Neuronal stem cell (in vitro differentiated cells): Measurements from ENCODE around the gene PRR14L.
A peak's percentile ranks its signal among the peaks of the same experiment; 100 is the strongest.
"Not testable (repeated sequence)": the region's sequence is repeated elsewhere in the genome, so short reads cannot be mapped to it uniquely, and the experiment has no call there.

Experiments used
- DNase-seq: peaks from one replicate; pipeline ENCODE4 v3.0.0-alpha.2; 2013; ENCODE audit warnings: low spot score
- H2AFZ ChIP-seq: one replicate; pipeline ENCODE4 v1.6.1; 2013; ENCODE audit warnings: mild to moderate bottlenecking, low read length, inconsistent platforms
- H2AK5ac ChIP-seq: 2 replicates; pipeline ENCODE4 v1.6.1; 2013; ENCODE audit warnings: low read depth, mild to moderate bottlenecking, inconsistent platforms, low read length, moderate library complexity, mixed read lengths
- H2BK120ac ChIP-seq: 2 replicates; pipeline ENCODE4 v1.6.1; 2013; ENCODE audit warnings: low read depth, mild to moderate bottlenecking, inconsistent platforms, low read length, moderate library complexity, mixed read lengths
- H2BK12ac ChIP-seq: one replicate; pipeline ENCODE4 v1.6.1; 2013; ENCODE audit warnings: low read length, inconsistent platforms
- H2BK15ac ChIP-seq: 2 replicates; pipeline ENCODE4 v1.6.1; 2013; ENCODE audit warnings: mild to moderate bottlenecking, low read length, inconsistent platforms, mixed read lengths
- H2BK5ac ChIP-seq: one replicate; pipeline ENCODE4 v1.6.1; 2013; ENCODE audit warnings: inconsistent platforms, mild to moderate bottlenecking, low read length, moderate library complexity
- H3K14ac ChIP-seq: one replicate; pipeline ENCODE4 v1.6.1; 2013; ENCODE audit warnings: low read length, inconsistent platforms
- H3K18ac ChIP-seq: 2 replicates; pipeline ENCODE4 v1.6.1; 2013; ENCODE audit warnings: low read length, inconsistent platforms
- H3K23ac ChIP-seq: 2 replicates; pipeline ENCODE4 v1.6.1; 2013; ENCODE audit warnings: low read depth, mild to moderate bottlenecking, mixed read lengths, low read length, inconsistent platforms; ENCODE audit not compliant: poor library complexity
- H3K27ac ChIP-seq: replicated peaks from 3 replicates; pipeline ENCODE4 v1.5.1; 2013; ENCODE audit warnings: low read length, inconsistent platforms
- H3K27me3 ChIP-seq, 3 experiments: 2 replicates each; pipeline ENCODE4 v1.6.1; 2013; ENCODE audit warnings: low read length in 3 of 3, mild to moderate bottlenecking in 2 of 3, inconsistent platforms in 1 of 3, low read depth in 1 of 3, mixed read lengths in 1 of 3, moderate library complexity in 1 of 3; ENCODE audit not compliant: control insufficient read depth in 3 of 3, insufficient read depth in 3 of 3
- H3K36me3 ChIP-seq, 2 donors: replicated peaks in 1 of 2; 2 replicates each; pipeline ENCODE4 v1.6.1; 2013; ENCODE audit warnings: low read length in 2 of 2; ENCODE audit not compliant: control insufficient read depth in 2 of 2, insufficient read depth in 2 of 2
- H3K4ac ChIP-seq: 2 replicates; pipeline ENCODE4 v1.6.1; 2013; ENCODE audit warnings: inconsistent platforms, mild to moderate bottlenecking, low read length, moderate library complexity
- H3K4me1 ChIP-seq, 2 donors: 1 replicate in 1 of 2; 2 replicates in 1 of 2; pipeline ENCODE4 v1.6.1; 2013; ENCODE audit warnings: low read length in 2 of 2, low read depth in 1 of 2; ENCODE audit not compliant: control insufficient read depth in 2 of 2, insufficient read depth in 1 of 2
- H3K4me2 ChIP-seq: one replicate; pipeline ENCODE4 v1.6.1; 2013; ENCODE audit warnings: mild to moderate bottlenecking, low read length, inconsistent platforms; ENCODE audit not compliant: insufficient read depth, poor library complexity, severe bottlenecking
- H3K4me3 ChIP-seq, 2 donors: 2 replicates each; pipeline ENCODE4 v1.5.1; 2013; ENCODE audit warnings: low read length in 2 of 2, mild to moderate bottlenecking in 2 of 2, inconsistent platforms in 1 of 2, moderate library complexity in 1 of 2
- H3K79me1 ChIP-seq: one replicate; pipeline ENCODE4 v1.6.1; 2013; ENCODE audit warnings: low read depth, mild to moderate bottlenecking, inconsistent platforms, low read length, moderate library complexity
- H3K9ac ChIP-seq: one replicate; pipeline ENCODE4 v1.6.1; 2013; ENCODE audit warnings: mild to moderate bottlenecking, low read depth, low read length, inconsistent platforms; ENCODE audit not compliant: poor library complexity
- H3K9me3 ChIP-seq, 2 donors: replicated peaks in 1 of 2; 2 replicates each; pipeline versions ENCODE3 to v1.6.1; 2013; ENCODE audit warnings: low read length in 2 of 2, mild to moderate bottlenecking in 2 of 2, inconsistent platforms in 1 of 2, low read depth in 1 of 2, mixed read lengths in 1 of 2, moderate library complexity in 1 of 2; ENCODE audit not compliant: control insufficient read depth in 2 of 2, insufficient read depth in 1 of 2
- H4K8ac ChIP-seq: one replicate; pipeline ENCODE4 v1.6.1; 2013; ENCODE audit warnings: low read depth, mild to moderate bottlenecking, inconsistent platforms, low read length, moderate library complexity
- H4K91ac ChIP-seq: one replicate; pipeline ENCODE4 v1.6.1; 2013; ENCODE audit warnings: low read length, low read depth, mild to moderate bottlenecking, inconsistent platforms; ENCODE audit not compliant: poor library complexity
- WGBS, 2 donors: extraction: QIAGEN DNeasy Blood & Tissue Kit; methylation state at CpG; one replicate each; pipeline ENCODE4 v1.1.7; 2013; ENCODE audit warnings: missing lambda C conversion rate in 2 of 2, mixed read lengths in 1 of 2; ENCODE audit not compliant: insufficient read length in 2 of 2, insufficient replicate concordance in 1 of 2; ENCODE audit errors: extremely low coverage in 2 of 2; 5-methylcytosine and 5-hydroxymethylcytosine counted together

The PRR14L gene

DNA sequence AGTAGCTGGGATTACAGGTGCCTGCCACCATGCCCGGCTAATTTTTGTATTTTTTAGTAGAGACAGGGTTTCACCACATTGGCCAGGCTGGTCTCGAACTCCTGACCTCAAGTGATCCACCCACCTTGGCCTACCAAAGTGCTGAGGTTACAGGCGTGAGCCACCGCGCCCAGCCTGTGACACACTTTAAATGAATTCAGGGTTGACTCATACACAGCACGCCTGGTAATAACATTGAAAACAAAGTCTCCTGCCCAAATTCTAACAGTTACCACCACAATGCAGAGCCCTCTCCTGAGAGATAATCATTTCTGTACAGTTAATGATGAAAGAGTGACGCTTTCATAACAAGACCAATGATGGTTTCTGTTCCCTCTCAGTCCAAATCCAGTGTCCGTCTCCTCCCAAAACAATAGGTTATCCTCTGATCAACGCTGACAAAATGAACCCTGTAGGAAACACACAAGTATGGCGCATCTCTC lies 89.0 kb downstream of the PRR14L start:
- H3K23ac ChIP-seq, H3K9me3 ChIP-seq, H3K36me3 ChIP-seq, H3K4me1 ChIP-seq, H3K9ac ChIP-seq, H2BK15ac ChIP-seq, H2BK5ac ChIP-seq, DNase-seq, H2BK12ac ChIP-seq, H3K79me1 ChIP-seq, H2BK120ac ChIP-seq, H4K91ac ChIP-seq, H3K27ac ChIP-seq, H3K4ac ChIP-seq, H3K27me3 ChIP-seq, H4K8ac ChIP-seq, H3K18ac ChIP-seq, H2AK5ac ChIP-seq, H3K14ac ChIP-seq, H2AFZ ChIP-seq: not testable (repeated sequence)
- no CpG with 5 or more reads among the region's 10 CpGs for WGBS, 2 donors
- peak overlapping the region in 1 of 2 donors; percentile 67 for H3K4me3 ChIP-seq
- peak overlapping the region; percentile 70 for H3K4me2 ChIP-seq

DNA sequence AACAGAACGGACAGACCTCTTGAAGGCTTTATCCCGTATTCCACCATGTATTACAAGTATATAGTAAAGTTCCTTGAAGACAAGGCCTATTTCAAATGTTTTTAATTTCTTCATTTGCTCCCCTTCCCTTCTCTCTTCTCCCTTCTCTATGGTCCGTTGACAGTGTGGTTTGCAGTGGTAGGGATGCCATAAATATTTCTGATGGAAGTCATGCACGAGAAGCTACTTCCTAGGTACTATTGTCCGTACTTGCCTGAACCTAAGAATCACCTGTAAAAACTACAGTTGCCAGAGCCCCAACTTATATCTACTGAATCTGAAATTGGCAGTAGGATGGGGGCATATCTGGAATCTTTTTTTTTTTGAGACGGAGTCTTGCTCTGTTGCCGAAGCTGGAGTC lies 90.7 kb downstream of the PRR14L start:
- no peak overlapping the region for H3K4ac ChIP-seq
- no peak overlapping the region for H3K4me2 ChIP-seq
- H3K9me3 ChIP-seq = no peaks in the 10 kb centered on the region
- H3K4me1 ChIP-seq = peaks cover 2 to 4% of the 10 kb centered on the region in 2 donors
- no peak overlapping the region for H3K9ac ChIP-seq
- no peak overlapping the region for H3K27ac ChIP-seq
- no peak overlapping the region for H3K14ac ChIP-seq
- H3K36me3 ChIP-seq = no peaks in the 10 kb centered on the region
- H2AK5ac ChIP-seq = no peak overlapping the region
- H3K23ac ChIP-seq = no peak overlapping the region
- H2BK5ac ChIP-seq = no peak overlapping the region
- no peak for DNase-seq
- H3K79me1 ChIP-seq = peaks cover 7% of the 10 kb centered on the region
- H3K27me3 ChIP-seq = no peaks in the 10 kb centered on the region
- H4K8ac ChIP-seq = no peak overlapping the region
- no peak overlapping the region for H3K18ac ChIP-seq
- no peak overlapping the region for H4K91ac ChIP-seq
- no peak overlapping the region for H3K4me3 ChIP-seq
- H2BK120ac ChIP-seq = no peak overlapping the region
- no peak overlapping the region for H2AFZ ChIP-seq
- H2BK12ac ChIP-seq = no peak overlapping the region
- no CpG with 5 or more reads among the region's 7 CpGs for WGBS, 2 donors
- H2BK15ac ChIP-seq = no peak overlapping the region

DNA sequence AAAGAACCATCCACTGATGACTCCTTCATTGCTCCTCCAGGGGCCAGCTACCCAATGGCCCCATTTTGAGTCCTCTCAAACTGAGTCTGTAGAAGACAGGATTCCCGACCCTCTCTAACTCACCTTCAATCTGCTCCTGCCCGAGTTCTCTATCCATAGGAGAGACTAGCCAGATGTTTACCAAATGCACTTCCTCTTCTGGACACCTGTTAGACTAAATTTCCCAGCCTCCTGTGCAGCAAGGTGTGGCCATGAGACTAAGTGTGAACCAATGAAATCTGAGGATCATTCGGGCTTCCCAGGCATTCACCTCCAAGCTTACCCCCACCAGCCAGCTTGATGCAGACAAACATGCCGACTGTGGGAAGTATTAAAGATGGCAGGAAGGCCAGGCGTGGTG lies 95.5 kb downstream of the PRR14L start:
- no peak overlapping the region for H2AK5ac ChIP-seq
- no peak overlapping the region for H3K4ac ChIP-seq
- H3K9me3 ChIP-seq = no peaks in the 10 kb centered on the region
- no peak overlapping the region for H3K23ac ChIP-seq
- no peaks in the 10 kb centered on the region for H3K4me1 ChIP-seq
- H2BK12ac ChIP-seq = no peak overlapping the region
- H3K79me1 ChIP-seq = peaks cover 7% of the 10 kb centered on the region
- no peak overlapping the region for H2AFZ ChIP-seq
- H2BK5ac ChIP-seq = no peak overlapping the region
- no peak overlapping the region for H3K14ac ChIP-seq
- H3K4me2 ChIP-seq = no peak overlapping the region
- H3K9ac ChIP-seq = no peak overlapping the region
- H3K36me3 ChIP-seq = peaks cover 4 to 7% of the 10 kb centered on the region in 2 donors
- no peak overlapping the region for H3K4me3 ChIP-seq
- no peak overlapping the region for H2BK15ac ChIP-seq
- no CpG with 5 or more reads among the region's 5 CpGs for WGBS, 2 donors
- no peak overlapping the region for H3K18ac ChIP-seq
- DNase-seq = no peak
- no peak overlapping the region for H4K8ac ChIP-seq
- H3K27me3 ChIP-seq = no peaks in the 10 kb centered on the region
- no peak overlapping the region for H4K91ac ChIP-seq
- H3K27ac ChIP-seq = no peak overlapping the region
- H2BK120ac ChIP-seq = no peak overlapping the region

DNA sequence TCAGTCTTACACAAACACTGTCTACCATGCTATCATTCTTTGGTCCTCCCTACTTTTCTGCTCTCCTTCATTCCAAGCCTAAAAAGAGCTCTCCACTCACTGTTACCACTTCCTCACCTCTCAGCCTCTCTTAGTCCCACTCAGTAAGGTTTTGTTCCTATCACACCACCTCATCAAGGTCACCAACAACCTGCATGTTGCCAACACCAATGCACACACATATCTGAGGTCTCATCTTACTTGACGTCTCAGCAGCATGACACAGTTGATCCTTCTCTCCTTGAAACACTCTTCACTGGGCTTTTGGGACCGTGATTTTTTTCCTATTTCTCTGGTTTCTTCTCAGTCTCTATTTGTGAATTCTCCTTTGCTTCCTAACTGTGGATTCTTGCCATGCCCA lies 96.0 kb downstream of the PRR14L start:
- Histone ChIP-seq H2BK5ac (no peak overlapping the region), H3K14ac (no peak overlapping the region), H2BK12ac (no peak overlapping the region), H3K9ac (no peak overlapping the region), H2AFZ (no peak overlapping the region), H3K4ac (no peak overlapping the region), H3K4me3 (no peak overlapping the region), H3K4me1 (no peaks in the 10 kb centered on the region), H2BK15ac (no peak overlapping the region), H3K18ac (no peak overlapping the region), H4K91ac (no peak overlapping the region), H2BK120ac (no peak overlapping the region), H3K27me3 (no peaks in the 10 kb centered on the region), H3K4me2 (no peak overlapping the region), H4K8ac (no peak overlapping the region), H3K36me3 (peaks cover 4 to 11% of the 10 kb centered on the region in 2 donors), H3K79me1 (peaks cover 7% of the 10 kb centered on the region), H3K9me3 (no peaks in the 10 kb centered on the region), H3K23ac (no peak overlapping the region), H3K27ac (no peak overlapping the region), H2AK5ac (no peak overlapping the region)
- DNase-seq = no peak
- WGBS, 2 donors = no CpG with 5 or more reads among the region's 2 CpGs
